HepG2 (cell line): ENCODE measurements around the gene PVRIG. TPM values are rescaled to one million over a fixed set of nuclear protein-coding genes. Genes with fewer than 3 reads are reported as not detected.
"Not testable (repeated sequence)": the region's sequence is repeated elsewhere in the genome, so short reads cannot be mapped to it uniquely, and the experiment has no call there.

Experiments used
- ARID5B ChIP-seq: IDR thresholded peaks from 2 replicates; pipeline ENCODE4 v1.4.0; 2020; ENCODE audit warnings: mild to moderate bottlenecking, missing genetic modification reagents
- CREM ChIP-seq, 2 experiments: sonication (generic) in 1 of 2; formaldehyde crosslinking in 1 of 2; IDR thresholded peaks; 2 replicates each; pipeline versions ENCODE4 v1.4.0 to v1.6.1; 2016 to 2020; ENCODE audit warnings: antibody characterized with exemption in 1 of 2, mild to moderate bottlenecking in 1 of 2, missing genetic modification reagents in 1 of 2
- EP300 ChIP-seq, 3 experiments: sonication (generic) in 1 of 3; formaldehyde crosslinking in 1 of 3; IDR thresholded peaks; 2 replicates each; pipeline versions ENCODE4 v1.5.1 to v1.6.1; 2011 to 2020; ENCODE audit warnings: low read depth in 2 of 3, low read length in 2 of 3, borderline replicate concordance in 1 of 3, improper control_type of control experiment in 1 of 3, mild to moderate bottlenecking in 1 of 3, missing genetic modification reagents in 1 of 3, moderate library complexity in 1 of 3
- FOXA1 ChIP-seq, 2 experiments: fragments of 450-650 bp in 1 of 2; sonication (generic) in 1 of 2; formaldehyde crosslinking in 1 of 2; IDR thresholded peaks; 2 replicates each; pipeline versions ENCODE4 v1.4.0 to v1.6.1; 2016 to 2020; ENCODE audit warnings: missing genetic modification reagents in 1 of 2
- HNF4A ChIP-seq: sonication (generic); formaldehyde crosslinking; IDR thresholded peaks from 2 replicates; pipeline ENCODE4 v1.4.0; 2020; ENCODE audit warnings: missing genetic modification reagents
- ISL2 ChIP-seq: sonication (generic); formaldehyde crosslinking; IDR thresholded peaks from 2 replicates; pipeline ENCODE4 v1.5.0; 2020; ENCODE audit warnings: missing genetic modification reagents
- MED1 ChIP-seq: sonication (generic); formaldehyde crosslinking; IDR thresholded peaks from 2 replicates; pipeline ENCODE4 v1.4.0; 2020; ENCODE audit warnings: missing genetic modification reagents
- NR2F6 ChIP-seq, 2 experiments: IDR thresholded peaks; 2 replicates each; pipeline ENCODE4 v1.6.1; 2016; ENCODE audit warnings: antibody characterized with exemption in 1 of 2, mild to moderate bottlenecking in 1 of 2
- PITX1 ChIP-seq: sonication (generic); formaldehyde crosslinking; IDR thresholded peaks from 2 replicates; pipeline ENCODE4 v1.5.1; 2020; ENCODE audit warnings: mild to moderate bottlenecking, missing genetic modification reagents
- RXRA ChIP-seq: sonication (generic); formaldehyde crosslinking; IDR thresholded peaks from 2 replicates; pipeline ENCODE4 v1.5.1; 2020; ENCODE audit warnings: missing genetic modification reagents
- SIN3A ChIP-seq: IDR thresholded peaks from 2 replicates; pipeline ENCODE4 v1.6.1; 2011; ENCODE audit warnings: low read depth, mild to moderate bottlenecking, control low read depth, low read length, borderline replicate concordance
- SOX13 ChIP-seq, 3 experiments: fragments of 450-650 bp in 1 of 3; sonication (generic) in 1 of 3; formaldehyde crosslinking in 1 of 3; IDR thresholded peaks in 2 of 3; conservative IDR thresholded peaks in 1 of 3; 2 replicates each; pipeline versions ENCODE4 v1.5.0 to v1.6.1; 2016 to 2020; ENCODE audit warnings: antibody characterized with exemption in 1 of 3, mild to moderate bottlenecking in 1 of 3, missing compliant biosample characterization in 1 of 3, missing genetic modification reagents in 1 of 3, moderate library complexity in 1 of 3
- ZBTB7B ChIP-seq: sonication (generic); formaldehyde crosslinking; IDR thresholded peaks from 2 replicates; pipeline ENCODE4 v1.4.0; 2020; ENCODE audit warnings: missing genetic modification reagents
- ZNF275 ChIP-seq: sonication (generic); formaldehyde crosslinking; IDR thresholded peaks from 2 replicates; pipeline ENCODE4 v1.8.0; 2022; ENCODE audit warnings: missing genetic modification reagents, mild to moderate bottlenecking, inconsistent platforms, borderline replicate concordance
- ZNF501 ChIP-seq: sonication (generic); formaldehyde crosslinking; IDR thresholded peaks from 2 replicates; pipeline ENCODE4 v1.5.1; 2020; ENCODE audit warnings: mild to moderate bottlenecking, moderate library complexity, missing genetic modification reagents
- ZNF503 ChIP-seq: sonication (generic); formaldehyde crosslinking; IDR thresholded peaks from 2 replicates; pipeline ENCODE4 v1.4.0; 2020; ENCODE audit warnings: missing genetic modification reagents
- polyA plus RNA-seq, 8 experiments: library from polyadenylated mRNA; depleted of rRNA in 3 of 8; stranded (reverse) in 7 of 8; unstranded in 1 of 8; fragments of >200 nt; fragmentation: Illumina TruSeq in 4 of 8; extraction: Trizol in 4 of 8; gene quantifications; 2 replicates each; pipeline versions ENCODE4 v1.2.1 to v1.2.3, GENCODE V29; 2011 to 2016; ENCODE audit warnings: low read depth in 4 of 8, missing spikeins in 1 of 8, mixed read lengths in 1 of 8; ENCODE audit not compliant: insufficient read depth in 1 of 8
- total RNA-seq, 5 experiments: library from RNA; depleted of rRNA; stranded (reverse); fragments of >200 nt; fragmentation: Illumina TruSeq; extraction: Trizol; gene quantifications; 2 replicates each; pipeline ENCODE4 v1.2.3, GENCODE V29; 2016; ENCODE audit warnings: low read depth in 1 of 5

PVRIG gene
- total and polyA plus RNA-seq, 2 of the 13 experiments (the other 11 are each of a cell fraction or from before 2014, with no cell fraction given): not detected

- TF ChIP-seq ARID5B (CRISPR knock-in tag) (peak; percentile 57), SIN3A (peak; percentile 41; the same call in 1 of the 2 replicates), EP300 (IDR thresholded peaks at IDR 0.05; ENCODE audit: low read depth in 2 of 2, low read length in 2 of 2) (peak in 1 of 2 experiments; percentile 63; a peak in 2 of 4 replicates), EP300 (CRISPR knock-in tag; IDR thresholded peaks at IDR 0.05; ENCODE audit: borderline replicate concordance) (peak; percentile 16; the same call in 1 of the 2 replicates), SOX13 (IDR thresholded peaks at IDR 0.05) (peak; percentile 79), SOX13 (CRISPR knock-in tag; conservative IDR thresholded peaks at IDR 0.05 in 1 of 2, IDR thresholded peaks at IDR 0.05 in 1 of 2) (peak in 1 of 2 experiments; percentile 86; a peak in 2 of 4 replicates), FOXA1 (CRISPR knock-in tag; IDR thresholded peaks at IDR 0.05) (peak; percentile 25; the same call in 1 of the 2 replicates), ZNF275 (0 out of 2 replicates have a peak, but pooled peaks have one; percentile 9), ISL2 (CRISPR knock-in tag) (peak; percentile 27; the same call in 1 of the 2 replicates), ZNF501 (CRISPR knock-in tag) (peak; percentile 24; the same call in 1 of the 2 replicates), CREM (IDR thresholded peaks at IDR 0.05) (peak; percentile 52; the same call in 1 of the 2 replicates), ZNF503 (CRISPR knock-in tag) (0 out of 2 replicates have a peak, but pooled peaks have one; percentile 29), RXRA (CRISPR knock-in tag) (peak; percentile 51; the same call in 1 of the 2 replicates), NR2F6 (IDR thresholded peaks at IDR 0.05) (peak; percentile 70), NR2F6 (CRISPR knock-in tag; IDR thresholded peaks at IDR 0.05) (peak; percentile 79), MED1 (CRISPR knock-in tag) (peak; percentile 40; the same call in 1 of the 2 replicates), HNF4A (CRISPR knock-in tag) (peak; percentile 55), PITX1 (CRISPR knock-in tag) (0 out of 2 replicates have a peak, but pooled peaks have one; percentile 38), ZBTB7B (CRISPR knock-in tag) (peak; percentile 74)
- TF ChIP-seq FOXA1 (IDR thresholded peaks at IDR 0.05); CREM (CRISPR knock-in tag; IDR thresholded peaks at IDR 0.05): not testable (repeated sequence)
Observed at GRCh38 chr7:100270046-100270918, 50.5 kb downstream of the PVRIG start (continued).
